Neural progenitor cell (in vitro differentiated cells): ENCODE data around the gene BOLA1. TPM values are rescaled to one million over a fixed set of nuclear protein-coding genes. Genes with fewer than 3 reads are reported as not detected.
A peak's percentile ranks its signal among the peaks of the same experiment; 100 is the strongest.
"Not testable (repeated sequence)": the region's sequence is repeated elsewhere in the genome, so short reads cannot be mapped to it uniquely, and the experiment has no call there.

ENCODE experiments used
- DNase-seq: peaks from one replicate; pipeline ENCODE4 v3.0.0-alpha.2; 2016; ENCODE audit warnings: low spot score
- H2AFZ ChIP-seq: fragments of 200-600 bp; sonication (generic); replicated peaks from 2 replicates; pipeline ENCODE4 v1.6.1; 2016; ENCODE audit warnings: antibody characterized with exemption
- H3F3A ChIP-seq: fragments of 200-600 bp; sonication (generic); 2 replicates; pipeline ENCODE4 v1.6.1; 2016; ENCODE audit warnings: antibody characterized with exemption, low read depth
- H3K27ac ChIP-seq: fragments of 200-600 bp; sonication (generic); 2 replicates; pipeline ENCODE4 v1.5.1; 2016; ENCODE audit warnings: mild to moderate bottlenecking
- H3K27me3 ChIP-seq: fragments of 200-600 bp; sonication (generic); 2 replicates; pipeline ENCODE4 v1.6.1; 2016; ENCODE audit warnings: mild to moderate bottlenecking, moderate library complexity
- H3K36me3 ChIP-seq: fragments of 200-600 bp; sonication (generic); 2 replicates; pipeline ENCODE4 v1.5.1; 2016
- H3K4me1 ChIP-seq: fragments of 200-600 bp; sonication (generic); 2 replicates; pipeline ENCODE4 v1.6.1; 2016; ENCODE audit warnings: mixed run types
- H3K4me2 ChIP-seq: fragments of 200-600 bp; sonication (generic); 2 replicates; pipeline ENCODE4 v1.6.1; 2016
- H3K4me3 ChIP-seq: fragments of 200-600 bp; sonication (generic); 2 replicates; pipeline ENCODE4 v1.5.1; 2016
- H3K79me2 ChIP-seq: fragments of 200-600 bp; sonication (generic); 2 replicates; pipeline ENCODE4 v1.6.1; 2016; ENCODE audit warnings: low read depth
- H3K9ac ChIP-seq: fragments of 200-600 bp; sonication (generic); 2 replicates; pipeline ENCODE4 v1.6.1; 2016
- H3K9me3 ChIP-seq: fragments of 200-600 bp; sonication (generic); 2 replicates; pipeline ENCODE4 v1.5.1; 2016; ENCODE audit warnings: low read depth
- H4K20me1 ChIP-seq: fragments of 200-600 bp; sonication (generic); 2 replicates; pipeline ENCODE4 v1.6.1; 2016; ENCODE audit warnings: low read depth
- H3K27ac Mint-ChIP-seq: 3 replicates; pipeline ENCODE4 v1.8.0; 2021; ENCODE audit warnings: mixed read lengths
- H3K27me3 Mint-ChIP-seq: 2 replicates; pipeline ENCODE4 v1.8.0; 2022; ENCODE audit warnings: low read depth, mild to moderate bottlenecking, inconsistent platforms, moderate library complexity, mixed read lengths; ENCODE audit not compliant: insufficient read depth
- H3K36me3 Mint-ChIP-seq: 3 replicates; pipeline ENCODE4 v1.8.0; 2021; ENCODE audit warnings: mixed read lengths
- H3K4me1 Mint-ChIP-seq: 3 replicates; pipeline ENCODE4 v1.8.0; 2021; ENCODE audit warnings: mixed read lengths
- H3K4me3 Mint-ChIP-seq: 3 replicates; pipeline ENCODE4 v1.8.0; 2021; ENCODE audit warnings: mild to moderate bottlenecking, moderate library complexity, mixed read lengths
- H3K9me3 Mint-ChIP-seq: 3 replicates; pipeline ENCODE4 v1.8.0; 2020; ENCODE audit warnings: mixed read lengths
- CTCF ChIP-seq: fragments of 200-600 bp; sonication (generic); IDR thresholded peaks from 2 replicates; pipeline ENCODE4 v1.5.1; 2017; ENCODE audit warnings: antibody characterized with exemption, mild to moderate bottlenecking
- EZH2 ChIP-seq: fragments of 200-600 bp; sonication (generic); IDR thresholded peaks from 2 replicates; pipeline ENCODE4 v1.6.1; 2017; ENCODE audit warnings: antibody characterized with exemption, mild to moderate bottlenecking, moderate library complexity
- EZH2phosphoT487 ChIP-seq: fragments of 200-600 bp; sonication (generic); IDR thresholded peaks from 2 replicates; pipeline ENCODE4 v1.6.1; 2017; ENCODE audit warnings: antibody characterized with exemption
- total RNA-seq: library from RNA; depleted of rRNA; stranded (reverse); fragments of >200 nt; gene quantifications from 2 replicates; pipeline ENCODE4 v1.2.3, GENCODE V29; 2015; ENCODE audit warnings: low replicate concordance

The BOLA1 gene
- total RNA-seq, 1 donor from 2014 or later = 2.4 TPM

GRCh38 chr1:149884433-149885338, 14.7 kb upstream of the BOLA1 start:
- H3K27ac Mint-ChIP-seq = no peak overlapping the region
- Histone ChIP-seq H3F3A (peaks cover 54% of the 10 kb centered on the region), H3K4me3 (peak overlapping the region; percentile 82), H4K20me1 (peaks cover 26% of the 10 kb centered on the region), H3K9me3 (no peaks in the 10 kb centered on the region), H3K27me3 (no peaks in the 10 kb centered on the region), H3K36me3 (no peaks in the 10 kb centered on the region), H3K4me1 (peaks cover 20% of the 10 kb centered on the region), H3K4me2 (peak overlapping the region; percentile 94), H3K9ac (peak overlapping the region; percentile 54), H3K79me2 (peaks cover 28% of the 10 kb centered on the region), H3K27ac (peak overlapping the region; percentile 97), H2AFZ (no peak overlapping the region)
- no peaks in the 10 kb centered on the region for H3K27me3 Mint-ChIP-seq
- no peak for TF ChIP-seq EZH2
- TF ChIP-seq CTCF = no peak
- no peak for TF ChIP-seq EZH2phosphoT487
- peak; percentile 33 for DNase-seq
- H3K4me1 Mint-ChIP-seq = peaks cover 3% of the 10 kb centered on the region
- H3K4me3 Mint-ChIP-seq = no peak overlapping the region
- H3K36me3 Mint-ChIP-seq = no peaks in the 10 kb centered on the region
- no peaks in the 10 kb centered on the region for H3K9me3 Mint-ChIP-seq

- H3K79me2 ChIP-seq = peaks cover 28% of the 10 kb centered on the region
- peaks cover 54% of the 10 kb centered on the region for H3F3A ChIP-seq
- H3K27ac Mint-ChIP-seq = no peak overlapping the region
- H3K9me3 Mint-ChIP-seq = no peaks in the 10 kb centered on the region
- H3K4me1 ChIP-seq = peaks cover 20% of the 10 kb centered on the region
- no peaks in the 10 kb centered on the region for H3K27me3 ChIP-seq
- peaks cover 4% of the 10 kb centered on the region for H3K4me1 Mint-ChIP-seq
- peak overlapping the region; percentile 94 for H3K4me2 ChIP-seq
- H4K20me1 ChIP-seq = peaks cover 26% of the 10 kb centered on the region
- no peaks in the 10 kb centered on the region for H3K27me3 Mint-ChIP-seq
- peak overlapping the region; percentile 97 for H3K27ac ChIP-seq
- no peaks in the 10 kb centered on the region for H3K9me3 ChIP-seq
- TF ChIP-seq EZH2 (no peak), EZH2phosphoT487 (no peak), CTCF (no peak)
- H3K36me3 ChIP-seq = no peaks in the 10 kb centered on the region
- H3K9ac ChIP-seq = peak overlapping the region; percentile 54
- peak; percentile 86 for DNase-seq
- H3K4me3 Mint-ChIP-seq = no peak overlapping the region
- H3K36me3 Mint-ChIP-seq = no peaks in the 10 kb centered on the region
- peak overlapping the region; percentile 82 for H3K4me3 ChIP-seq
- H2AFZ ChIP-seq = no peak overlapping the region
Observed at GRCh38 chr1:149885339-149886120, 13.8 kb upstream of the BOLA1 start.

- Histone ChIP-seq H3K4me3 (peak overlapping the region; percentile 82), H4K20me1 (peaks cover 26% of the 10 kb centered on the region), H3K4me1 (peaks cover 20% of the 10 kb centered on the region), H3K4me2 (peak overlapping the region; percentile 94), H3K9ac (peak overlapping the region; percentile 54), H3K27ac (peak overlapping the region; percentile 97), H3F3A (peaks cover 54% of the 10 kb centered on the region), H3K79me2 (peaks cover 28% of the 10 kb centered on the region)
- DNase-seq, H3K36me3 ChIP-seq, H3K9me3 ChIP-seq, H3K4me1 Mint-ChIP-seq, H3K9me3 Mint-ChIP-seq, H3K27me3 Mint-ChIP-seq, H2AFZ ChIP-seq, H3K4me3 Mint-ChIP-seq, H3K27ac Mint-ChIP-seq, H3K27me3 ChIP-seq, H3K36me3 Mint-ChIP-seq: not testable (repeated sequence)
Observed at GRCh38 chr1:149886121-149886395, 13.3 kb upstream of the BOLA1 start.
